Measurements from ENCODE around the gene BCL10.

DNA sequence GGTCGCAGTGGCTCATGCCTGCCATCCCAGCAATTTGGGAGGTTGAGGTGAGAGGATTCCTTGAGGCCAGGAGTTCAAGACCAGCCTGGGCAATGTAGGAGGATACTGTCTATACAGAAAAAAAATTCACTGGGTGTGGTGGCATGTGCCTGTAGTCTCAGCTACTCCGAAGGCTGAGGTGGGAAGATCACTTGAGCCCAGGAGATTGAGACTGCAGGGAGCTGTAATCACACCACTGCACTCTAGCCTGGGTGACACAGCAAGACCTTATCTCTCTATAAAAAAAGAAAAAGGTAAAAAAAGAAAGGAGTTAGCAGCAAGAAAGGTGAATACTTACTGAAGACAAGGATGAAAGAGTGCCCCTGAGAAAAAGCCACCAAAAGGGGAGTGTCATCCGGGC lies 23.7 kb upstream of the BCL10 start:
- TF ChIP-seq, protein P1, sequence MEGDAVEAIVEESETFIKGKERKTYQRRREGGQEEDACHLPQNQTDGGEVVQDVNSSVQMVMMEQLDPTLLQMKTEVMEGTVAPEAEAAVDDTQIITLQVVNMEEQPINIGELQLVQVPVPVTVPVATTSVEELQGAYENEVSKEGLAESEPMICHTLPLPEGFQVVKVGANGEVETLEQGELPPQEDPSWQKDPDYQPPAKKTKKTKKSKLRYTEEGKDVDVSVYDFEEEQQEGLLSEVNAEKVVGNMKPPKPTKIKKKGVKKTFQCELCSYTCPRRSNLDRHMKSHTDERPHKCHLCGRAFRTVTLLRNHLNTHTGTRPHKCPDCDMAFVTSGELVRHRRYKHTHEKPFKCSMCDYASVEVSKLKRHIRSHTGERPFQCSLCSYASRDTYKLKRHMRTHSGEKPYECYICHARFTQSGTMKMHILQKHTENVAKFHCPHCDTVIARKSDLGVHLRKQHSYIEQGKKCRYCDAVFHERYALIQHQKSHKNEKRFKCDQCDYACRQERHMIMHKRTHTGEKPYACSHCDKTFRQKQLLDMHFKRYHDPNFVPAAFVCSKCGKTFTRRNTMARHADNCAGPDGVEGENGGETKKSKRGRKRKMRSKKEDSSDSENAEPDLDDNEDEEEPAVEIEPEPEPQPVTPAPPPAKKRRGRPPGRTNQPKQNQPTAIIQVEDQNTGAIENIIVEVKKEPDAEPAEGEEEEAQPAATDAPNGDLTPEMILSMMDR (IDR thresholded peaks at IDR 0.05; ENCODE audit: insufficient read depth, low read depth, low read length), result no peak
- no peak for TF ChIP-seq EZH2 (IDR thresholded peaks at IDR 0.05; ENCODE audit: insufficient read depth, low read length)

Measured in astrocyte (in vitro differentiated cells and primary cell).